Chondrocyte (in vitro differentiated cells): ENCODE measurements around the gene TMEM202. TPM values are rescaled to one million over a fixed set of nuclear protein-coding genes. Genes with fewer than 3 reads are reported as not detected.
"Not testable (repeated sequence)": the region's sequence is repeated elsewhere in the genome, so short reads cannot be mapped to it uniquely, and the experiment has no call there.

Experiments
- DNase-seq: peaks from one replicate; pipeline ENCODE4 v3.0.0; 2021; ENCODE audit warnings: mixed read lengths, low spot score
- H3K27ac Mint-ChIP-seq: one replicate; pipeline ENCODE4 v1.8.0; 2021; ENCODE audit warnings: mild to moderate bottlenecking, moderate library complexity, mixed read lengths; ENCODE audit not compliant: unreplicated experiment
- H3K27me3 Mint-ChIP-seq: 2 replicates; pipeline ENCODE4 v1.8.0; 2021; ENCODE audit warnings: low read depth, mixed read lengths
- H3K36me3 Mint-ChIP-seq: 2 replicates; pipeline ENCODE4 v1.8.0; 2021; ENCODE audit warnings: low read depth, mixed read lengths
- H3K4me1 Mint-ChIP-seq: 2 replicates; pipeline ENCODE4 v1.8.0; 2021; ENCODE audit warnings: low read depth, mild to moderate bottlenecking, mixed read lengths
- H3K4me3 Mint-ChIP-seq: one replicate; pipeline ENCODE4 v1.8.0; 2021; ENCODE audit warnings: mild to moderate bottlenecking, moderate library complexity, mixed read lengths; ENCODE audit not compliant: unreplicated experiment
- H3K9me3 Mint-ChIP-seq: 2 replicates; pipeline ENCODE4 v1.8.0; 2021; ENCODE audit warnings: low read depth, mixed read lengths
- CTCF ChIP-seq: fragments of 200-600 bp; sonication (generic); IDR thresholded peaks from 2 replicates; pipeline ENCODE4 v1.5.0; 2021; ENCODE audit warnings: antibody characterized with exemption, mild to moderate bottlenecking, moderate library complexity
- total RNA-seq: library from RNA; stranded (reverse); gene quantifications from 3 replicates; pipeline ENCODE4 v1.2.1, GENCODE V29; 2021

The TMEM202 gene
- total RNA-seq, 1 donor from 2014 or later, result not detected

- Mint-ChIP-seq H3K9me3 (no peaks in the 10 kb centered on the region), H3K4me1 (peaks cover 17% of the 10 kb centered on the region), H3K4me3 (no peak overlapping the region), H3K27me3 (peaks cover 31% of the 10 kb centered on the region), H3K36me3 (no peaks in the 10 kb centered on the region), H3K27ac (no peak overlapping the region)
- TF ChIP-seq CTCF, result no peak
- no peak for DNase-seq
Measured at GRCh38 chr15:72379856-72380430, 18.2 kb upstream of the TMEM202 start.

GRCh38 chr15:72380743-72381142, 17.4 kb upstream of the TMEM202 start:
- Mint-ChIP-seq H3K9me3 (no peaks in the 10 kb centered on the region), H3K4me1 (peaks cover 9% of the 10 kb centered on the region), H3K27me3 (peaks cover 39% of the 10 kb centered on the region), H3K27ac (no peak overlapping the region), H3K4me3 (no peak overlapping the region), H3K36me3 (no peaks in the 10 kb centered on the region)
- no peak for TF ChIP-seq CTCF
- DNase-seq, result no peak

- Mint-ChIP-seq H3K36me3 (no peaks in the 10 kb centered on the region), H3K9me3 (no peaks in the 10 kb centered on the region), H3K27ac (no peak overlapping the region), H3K4me3 (no peak overlapping the region), H3K4me1 (no peaks in the 10 kb centered on the region), H3K27me3 (peaks cover 42% of the 10 kb centered on the region)
- DNase-seq, result no peak
- TF ChIP-seq CTCF, result peak; percentile 52
Measured at GRCh38 chr15:72382146-72382545, 16.0 kb upstream of the TMEM202 start.

- Mint-ChIP-seq H3K4me1 (no peaks in the 10 kb centered on the region), H3K4me3 (no peak overlapping the region), H3K27ac (no peak overlapping the region), H3K9me3 (no peaks in the 10 kb centered on the region), H3K27me3 (peaks cover 51% of the 10 kb centered on the region), H3K36me3 (no peaks in the 10 kb centered on the region)
- TF ChIP-seq CTCF, result no peak
- DNase-seq, result no peak
Measured at GRCh38 chr15:72387741-72388140, 10.4 kb upstream of the TMEM202 start.

- Mint-ChIP-seq H3K27ac (no peak overlapping the region), H3K27me3 (peaks cover 42% of the 10 kb centered on the region), H3K9me3 (no peaks in the 10 kb centered on the region), H3K4me1 (no peaks in the 10 kb centered on the region), H3K4me3 (no peak overlapping the region), H3K36me3 (no peaks in the 10 kb centered on the region)
- no peak for TF ChIP-seq CTCF
- DNase-seq, result no peak
Measured at GRCh38 chr15:72389231-72389630, 8.9 kb upstream of the TMEM202 start.

- H3K4me3 Mint-ChIP-seq, H3K27ac Mint-ChIP-seq, H3K9me3 Mint-ChIP-seq, H3K4me1 Mint-ChIP-seq, H3K36me3 Mint-ChIP-seq, DNase-seq: not testable (repeated sequence)
- H3K27me3 Mint-ChIP-seq, result peaks cover 44% of the 10 kb centered on the region
Measured at GRCh38 chr15:72396331-72396730, 1.8 kb upstream of the TMEM202 start.
